HL-60 (cell line): ENCODE results near the gene PTPN22.

Source experiments
- DNase-seq, 2 experiments: peaks; one replicate each; pipeline ENCODE4 v3.0.0-alpha.2; 2010 to 2020; ENCODE audit warnings: low read depth in 1 of 2, low spot score in 1 of 2
- H3K27ac ChIP-seq: fragments of 250-450 bp; sonication (Bioruptor Pico); replicated peaks from 2 replicates; pipeline ENCODE4 v1.5.1; 2020; ENCODE audit warnings: mild to moderate bottlenecking, moderate library complexity
- H3K27me3 ChIP-seq: fragments of 250-450 bp; sonication (Bioruptor Pico); 2 replicates; pipeline ENCODE4 v1.5.1; 2021; ENCODE audit warnings: mild to moderate bottlenecking, moderate library complexity; ENCODE audit not compliant: insufficient read depth, poor library complexity, severe bottlenecking
- H3K4me3 ChIP-seq: replicated peaks from 2 replicates; pipeline ENCODE4 v1.5.1; 2011; ENCODE audit warnings: mild to moderate bottlenecking, control low read depth, low read length; ENCODE audit not compliant: insufficient read depth
- CTCF ChIP-seq: IDR thresholded peaks from one replicate; pipeline ENCODE4 v1.5.1; 2011; ENCODE audit warnings: low read length, control low read depth, inconsistent platforms; ENCODE audit not compliant: insufficient read depth
- GABPA ChIP-seq: IDR thresholded peaks from 2 replicates; pipeline ENCODE4 v1.6.1; 2012; ENCODE audit warnings: low read depth
- POLR2AphosphoS5 ChIP-seq: IDR thresholded peaks from 2 replicates; pipeline ENCODE4 v1.6.1; 2012; ENCODE audit warnings: low read depth
- REST ChIP-seq: IDR thresholded peaks from 2 replicates; pipeline ENCODE4 v1.6.1; 2012; ENCODE audit warnings: low read depth; ENCODE audit not compliant: insufficient replicate concordance
- SPI1 ChIP-seq: IDR thresholded peaks from 2 replicates; pipeline ENCODE4 v1.6.1; 2012; ENCODE audit warnings: low read depth, mild to moderate bottlenecking, borderline replicate concordance

PTPN22 gene

GRCh38 chr1:113786069-113786468 is 85.4 kb downstream of the PTPN22 start:
- Histone ChIP-seq H3K27me3 (no peaks in the 10 kb centered on the region), H3K4me3 (no peak overlapping the region), H3K27ac (peak overlapping the region; percentile 73)
- no peak for TF ChIP-seq GABPA
- no peak for TF ChIP-seq REST
- no peak for TF ChIP-seq CTCF
- no peak for TF ChIP-seq SPI1
- no peak for TF ChIP-seq POLR2AphosphoS5
- no peak for DNase-seq

- no peaks in the 10 kb centered on the region for H3K27me3 ChIP-seq
- H3K4me3 ChIP-seq = no peak overlapping the region
- no peak for TF ChIP-seq REST
- no peak for TF ChIP-seq CTCF
- no peak for TF ChIP-seq GABPA
- no peak for TF ChIP-seq SPI1
- TF ChIP-seq POLR2AphosphoS5 = no peak
- H3K27ac ChIP-seq = peak overlapping the region; percentile 73
- DNase-seq = peak; percentile 47 to 75
These were observed 87.3 kb downstream of the PTPN22 start for GRCh38 chr1:113784104-113784779.

GRCh38 chr1:113783254-113784103 is 88.0 kb downstream of the PTPN22 start:
- TF ChIP-seq GABPA = no peak
- peak; percentile 54 for TF ChIP-seq POLR2AphosphoS5
- peak; percentile 100 for TF ChIP-seq SPI1
- no peak for TF ChIP-seq REST
- TF ChIP-seq CTCF = no peak
- peak; percentile 90 to 93 for DNase-seq
- Histone ChIP-seq H3K4me3 (no peak overlapping the region), H3K27me3 (no peaks in the 10 kb centered on the region), H3K27ac (peak overlapping the region; percentile 73)
